Colonic mucosa (tissue), 4 donors: ENCODE data around the gene LENEP. TPM values are rescaled to one million over a fixed set of nuclear protein-coding genes. Genes with fewer than 3 reads are reported as not detected.
"Not testable (repeated sequence)": the region's sequence is repeated elsewhere in the genome, so short reads cannot be mapped to it uniquely, and the experiment has no call there.

Source experiments
- DNase-seq: peaks from one replicate; pipeline ENCODE4 v3.0.0-alpha.2; 2020
- H3K27ac ChIP-seq: fragments of 200-600 bp; one replicate; pipeline ENCODE4 v1.8.0; 2021
- H3K27me3 ChIP-seq: fragments of 200-600 bp; one replicate; pipeline ENCODE4 v1.8.0; 2021
- H3K36me3 ChIP-seq: fragments of 200-600 bp; one replicate; pipeline ENCODE4 v1.8.0; 2021
- H3K4me1 ChIP-seq: fragments of 200-600 bp; one replicate; pipeline ENCODE4 v1.8.0; 2021; ENCODE audit warnings: mild to moderate bottlenecking
- H3K4me3 ChIP-seq: fragments of 200-600 bp; one replicate; pipeline ENCODE4 v1.8.0; 2021
- H3K9ac ChIP-seq, 2 donors: one replicate each; pipeline ENCODE4 v1.7.0; 2013; ENCODE audit warnings: control low read depth in 2 of 2, low read depth in 2 of 2, low read length in 2 of 2
- H3K9me3 ChIP-seq: fragments of 200-600 bp; one replicate; pipeline ENCODE4 v1.8.0; 2021
- CTCF ChIP-seq: fragments of 200-600 bp; IDR thresholded peaks from one replicate; pipeline ENCODE4 v1.8.0; 2022; ENCODE audit warnings: antibody characterized with exemption, mild to moderate bottlenecking
- intact Hi-C: fragments of 100-400 bp; cut with DNase I; formaldehyde crosslinking; loops from one replicate; pipeline ENCODE4 v1.14.1; 2022
- total RNA-seq, 2 donors: library from RNA; stranded (reverse); fragmentation: NEBNext Ultra II Directional in 1 of 2; extraction: Animal tissue kit (Norgen Biotek cat#: 25700) in 1 of 2; gene quantifications; one replicate each; pipeline ENCODE4 v1.2.1, GENCODE V29; 2021
- donor health status: healthy.
- donor health status: DM: no; HTN: no; CAD: no.
- donor health status: DM: no; HTN: no; CAD: no.

LENEP gene
- total RNA-seq, 2 donors from 2014 or later: not detected

- H3K27me3 ChIP-seq, H3K4me3 ChIP-seq, H3K9me3 ChIP-seq, H3K9ac ChIP-seq, H3K36me3 ChIP-seq, H3K4me1 ChIP-seq, H3K27ac ChIP-seq, intact Hi-C loops: not testable (repeated sequence)
- DNase-seq: peak; percentile 74
- TF ChIP-seq CTCF: peak; percentile 21
Measured at GRCh38 chr1:154995301-154995983, 2.1 kb downstream of the LENEP start.

GRCh38 chr1:154996966-154997701, 3.7 kb downstream of the LENEP start:
- Histone ChIP-seq H3K36me3 (no peaks in the 10 kb centered on the region), H3K4me1 (peaks cover 7% of the 10 kb centered on the region), H3K4me3 (no peak overlapping the region), H3K9ac (no peak overlapping the region), H3K27ac (no peak overlapping the region), H3K9me3 (no peaks in the 10 kb centered on the region), H3K27me3 (no peaks in the 10 kb centered on the region)
- TF ChIP-seq CTCF: no peak
- intact Hi-C loops: no loop called here
- DNase-seq: no peak

- intact Hi-C loops: no loop called here
- Histone ChIP-seq H3K27me3 (no peaks in the 10 kb centered on the region), H3K9me3 (no peaks in the 10 kb centered on the region), H3K9ac (peak overlapping the region in 1 of 2 donors; percentile 46), H3K4me3 (no peak overlapping the region), H3K27ac (no peak overlapping the region), H3K4me1 (peaks cover 7% of the 10 kb centered on the region), H3K36me3 (no peaks in the 10 kb centered on the region)
- TF ChIP-seq CTCF: no peak
- no peak for DNase-seq
Measured at GRCh38 chr1:154998201-154998780, 4.9 kb downstream of the LENEP start.

- TF ChIP-seq CTCF: peak; percentile 72
- Histone ChIP-seq H3K27ac (peak overlapping the region; percentile 95), H3K4me1 (peaks cover 7% of the 10 kb centered on the region), H3K9ac (peak overlapping the region; percentile 53 to 74), H3K9me3 (no peaks in the 10 kb centered on the region), H3K4me3 (peak overlapping the region; percentile 83), H3K36me3 (no peaks in the 10 kb centered on the region), H3K27me3 (no peaks in the 10 kb centered on the region)
- DNase-seq: peak; percentile 79
- intact Hi-C loops: no loop called here
Measured at GRCh38 chr1:154998818-154999570, 5.6 kb downstream of the LENEP start.
